Loucy (cell line): ENCODE results near the gene RAB8B.

Experiments used
- H2AFZ ChIP-seq: fragments of 200-600 bp; sonication (generic); 2 replicates; pipeline ENCODE4 v1.6.0; 2016; ENCODE audit warnings: antibody characterized with exemption, mild to moderate bottlenecking, low read length, moderate library complexity
- H3F3A ChIP-seq: fragments of 200-600 bp; 2 replicates; pipeline ENCODE4 v1.6.0; 2016; ENCODE audit warnings: antibody characterized with exemption, low read depth, mild to moderate bottlenecking
- H3K27me3 ChIP-seq: fragments of 200-600 bp; sonication (generic); 2 replicates; pipeline ENCODE4 v1.6.1; 2014; ENCODE audit warnings: low read length, mild to moderate bottlenecking; ENCODE audit not compliant: insufficient read depth, poor library complexity, severe bottlenecking
- H3K36me3 ChIP-seq: fragments of 200-600 bp; sonication (generic); 2 replicates; pipeline ENCODE4 v1.6.1; 2016; ENCODE audit warnings: low read length; ENCODE audit not compliant: insufficient read depth
- H3K4me1 ChIP-seq: fragments of 200-600 bp; sonication (generic); 2 replicates; pipeline ENCODE4 v1.5.1; 2014; ENCODE audit warnings: low read length, mild to moderate bottlenecking; ENCODE audit not compliant: insufficient read depth, poor library complexity, severe bottlenecking
- H3K4me2 ChIP-seq: fragments of 200-600 bp; sonication (generic); 2 replicates; pipeline ENCODE4 v1.6.0; 2014; ENCODE audit warnings: antibody characterized with exemption, low read length, low read depth, mild to moderate bottlenecking; ENCODE audit not compliant: poor library complexity, severe bottlenecking
- H3K4me3 ChIP-seq: fragments of 200-600 bp; sonication (generic); 2 replicates; pipeline ENCODE4 v1.5.1; 2014; ENCODE audit warnings: low read length, mild to moderate bottlenecking, mixed read lengths; ENCODE audit not compliant: poor library complexity, severe bottlenecking
- H3K79me2 ChIP-seq: fragments of 200-600 bp; sonication (generic); 2 replicates; pipeline ENCODE4 v1.6.1; 2014; ENCODE audit warnings: low read length; ENCODE audit not compliant: insufficient read depth
- H3K9ac ChIP-seq: fragments of 200-600 bp; sonication (generic); 2 replicates; pipeline ENCODE4 v1.6.0; 2014; ENCODE audit warnings: mild to moderate bottlenecking, low read depth, low read length, moderate library complexity; ENCODE audit not compliant: poor library complexity, severe bottlenecking
- H3K9me2 ChIP-seq: fragments of 200-600 bp; sonication (generic); replicated peaks from 2 replicates; pipeline ENCODE4 v1.6.1; 2016; ENCODE audit warnings: low read depth, low read length, mixed read lengths
- H3K9me3 ChIP-seq: fragments of 200-600 bp; sonication (generic); 2 replicates; pipeline ENCODE4 v1.6.1; 2014; ENCODE audit warnings: mild to moderate bottlenecking, antibody characterized with exemption, low read length, low read depth; ENCODE audit not compliant: insufficient read depth
- H4K20me1 ChIP-seq: fragments of 200-600 bp; sonication (generic); 2 replicates; pipeline ENCODE4 v1.6.0; 2014; ENCODE audit warnings: antibody characterized with exemption, low read length, mild to moderate bottlenecking; ENCODE audit not compliant: insufficient read depth, poor library complexity, severe bottlenecking
- EZH2phosphoT487 ChIP-seq: fragments of 200-600 bp; IDR thresholded peaks from 2 replicates; pipeline ENCODE4 v1.6.1; 2018; ENCODE audit warnings: antibody characterized with exemption, mild to moderate bottlenecking, moderate library complexity, borderline replicate concordance
- TF ChIP-seq, protein P1 (sequence below): fragments of 200-600 bp; sonication (generic); conservative IDR thresholded peaks from 2 replicates; pipeline ENCODE4 v1.5.1; 2014; ENCODE audit warnings: mild to moderate bottlenecking, antibody characterized with exemption, low read length

RAB8B gene

DNA sequence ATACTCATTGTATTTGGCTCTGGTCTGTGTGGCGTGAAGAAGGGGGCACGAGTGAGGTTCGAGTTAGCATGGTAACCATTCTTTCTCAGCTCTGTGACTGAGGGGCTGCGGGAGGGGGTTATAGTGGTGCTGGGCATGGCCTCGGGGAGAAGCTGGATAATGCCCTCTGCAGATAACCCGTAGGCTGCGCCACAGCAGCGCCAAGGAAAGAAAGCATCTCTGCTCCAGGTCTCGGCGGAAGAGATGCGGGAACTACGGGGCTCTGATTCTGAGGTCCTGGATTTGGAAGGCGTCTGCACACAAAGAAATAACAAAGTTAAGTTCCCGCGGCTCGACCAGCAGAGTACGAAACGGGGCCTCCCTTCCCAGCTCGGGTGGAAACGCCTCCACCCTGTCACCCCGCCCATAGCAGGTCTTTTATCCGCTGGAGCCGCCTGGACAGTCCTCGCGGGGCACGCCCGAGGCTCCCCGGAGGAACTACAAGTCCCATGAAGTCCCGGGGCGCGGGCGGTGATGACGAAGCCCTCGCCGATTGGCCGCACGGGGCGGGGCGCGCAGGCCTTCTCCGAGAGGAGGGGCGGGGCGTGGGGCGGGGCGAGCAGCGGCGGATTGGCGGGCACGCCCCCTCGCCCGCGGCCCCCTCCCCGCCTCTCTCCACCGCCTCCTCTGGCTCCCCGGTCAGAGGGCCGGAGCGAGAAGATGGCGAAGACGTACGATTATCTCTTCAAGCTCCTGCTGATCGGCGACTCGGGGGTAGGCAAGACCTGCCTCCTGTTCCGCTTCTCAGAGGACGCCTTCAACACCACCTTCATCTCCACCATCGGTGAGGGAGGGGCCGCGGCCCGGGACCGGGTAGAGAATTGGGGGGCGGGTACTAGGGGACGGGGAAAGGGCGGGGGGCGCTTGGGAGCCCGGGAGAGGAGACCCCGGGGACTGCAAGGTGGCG is at the start of gene RAB8B:
Gene RAB8B (plus strand): TSS at position 681 of the 946 bp plus-strand sequence. CDS start 19 bp downstream, at position 700.
- Histone ChIP-seq H3K4me3 (peak within 1 kb of the TSS; percentile 88), H3K9me2 (no peaks in the 10 kb centered on the region), H4K20me1 (peaks cover 11% of the 10 kb centered on the region), H3F3A (peaks cover 9% of the 10 kb centered on the region), H2AFZ (peak within 1 kb of the TSS; percentile 77), H3K9me3 (no peaks in the 10 kb centered on the region), H3K36me3 (no peaks in the 10 kb centered on the region), H3K27me3 (no peaks in the 10 kb centered on the region), H3K79me2 (peaks cover 42% of the 10 kb centered on the region), H3K9ac (peak within 1 kb of the TSS; percentile 97), H3K4me1 (peaks cover 37% of the 10 kb centered on the region), H3K4me2 (peak within 1 kb of the TSS; percentile 74)
- no peak for TF ChIP-seq EZH2phosphoT487
- TF ChIP-seq, protein P1, sequence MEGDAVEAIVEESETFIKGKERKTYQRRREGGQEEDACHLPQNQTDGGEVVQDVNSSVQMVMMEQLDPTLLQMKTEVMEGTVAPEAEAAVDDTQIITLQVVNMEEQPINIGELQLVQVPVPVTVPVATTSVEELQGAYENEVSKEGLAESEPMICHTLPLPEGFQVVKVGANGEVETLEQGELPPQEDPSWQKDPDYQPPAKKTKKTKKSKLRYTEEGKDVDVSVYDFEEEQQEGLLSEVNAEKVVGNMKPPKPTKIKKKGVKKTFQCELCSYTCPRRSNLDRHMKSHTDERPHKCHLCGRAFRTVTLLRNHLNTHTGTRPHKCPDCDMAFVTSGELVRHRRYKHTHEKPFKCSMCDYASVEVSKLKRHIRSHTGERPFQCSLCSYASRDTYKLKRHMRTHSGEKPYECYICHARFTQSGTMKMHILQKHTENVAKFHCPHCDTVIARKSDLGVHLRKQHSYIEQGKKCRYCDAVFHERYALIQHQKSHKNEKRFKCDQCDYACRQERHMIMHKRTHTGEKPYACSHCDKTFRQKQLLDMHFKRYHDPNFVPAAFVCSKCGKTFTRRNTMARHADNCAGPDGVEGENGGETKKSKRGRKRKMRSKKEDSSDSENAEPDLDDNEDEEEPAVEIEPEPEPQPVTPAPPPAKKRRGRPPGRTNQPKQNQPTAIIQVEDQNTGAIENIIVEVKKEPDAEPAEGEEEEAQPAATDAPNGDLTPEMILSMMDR, result no peak

DNA sequence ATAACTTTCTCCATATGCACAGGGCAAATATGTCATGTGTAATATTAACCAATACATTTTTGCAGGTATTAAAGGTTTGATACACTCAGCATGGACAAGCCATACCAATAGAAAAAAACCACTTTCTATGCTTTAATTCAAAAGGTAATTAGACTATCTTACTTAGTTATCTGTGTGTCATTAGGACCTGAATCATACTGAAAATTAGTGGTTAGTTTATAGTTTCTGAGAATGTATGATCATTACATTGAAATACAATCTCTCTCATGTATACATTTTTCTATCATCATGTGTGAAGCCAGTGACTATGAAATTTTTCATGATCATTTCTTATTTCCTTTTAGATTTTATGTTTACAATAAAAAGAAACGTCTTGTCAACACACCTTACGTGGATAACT is 48.5 kb upstream of the RAB8B start:
- TF ChIP-seq EZH2phosphoT487, result no peak
- TF ChIP-seq, protein P1, result no peak
- Histone ChIP-seq H3F3A (no peaks in the 10 kb centered on the region), H3K79me2 (no peaks in the 10 kb centered on the region), H3K4me2 (no peak overlapping the region), H3K36me3 (no peaks in the 10 kb centered on the region), H3K4me3 (no peak overlapping the region), H3K9me2 (no peaks in the 10 kb centered on the region), H4K20me1 (no peaks in the 10 kb centered on the region), H3K9ac (no peak overlapping the region), H2AFZ (no peak overlapping the region), H3K4me1 (no peaks in the 10 kb centered on the region), H3K9me3 (no peaks in the 10 kb centered on the region), H3K27me3 (no peaks in the 10 kb centered on the region)

DNA sequence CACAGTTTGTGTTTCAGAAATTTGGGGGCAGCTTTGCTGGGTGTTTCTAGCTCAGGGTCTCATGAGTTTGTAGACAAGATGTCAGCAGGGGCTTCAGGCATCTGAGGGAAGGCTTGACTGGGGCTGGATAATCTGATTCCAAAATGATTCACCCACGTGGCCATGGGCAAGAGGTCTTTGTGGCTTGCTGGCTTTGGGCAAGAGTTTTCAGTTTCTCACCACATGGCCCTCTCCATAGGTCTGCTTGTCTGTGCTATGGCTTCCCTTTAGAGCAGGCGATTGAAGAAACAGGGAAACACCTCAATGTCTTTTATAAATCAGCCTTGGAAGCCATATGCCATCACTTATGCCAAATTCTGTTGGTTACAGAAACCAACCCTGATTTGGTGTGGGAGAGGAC is 44.0 kb upstream of the RAB8B start:
- no peaks in the 10 kb centered on the region for H3K36me3 ChIP-seq
- no peaks in the 10 kb centered on the region for H4K20me1 ChIP-seq
- H2AFZ ChIP-seq, result no peak overlapping the region
- H3K27me3 ChIP-seq, result no peaks in the 10 kb centered on the region
- no peak overlapping the region for H3K4me2 ChIP-seq
- no peak overlapping the region for H3K4me3 ChIP-seq
- no peaks in the 10 kb centered on the region for H3K4me1 ChIP-seq
- TF ChIP-seq EZH2phosphoT487, result no peak
- TF ChIP-seq, protein P1, result no peak
- H3F3A ChIP-seq, result no peaks in the 10 kb centered on the region
- no peaks in the 10 kb centered on the region for H3K9me2 ChIP-seq
- no peaks in the 10 kb centered on the region for H3K9me3 ChIP-seq
- no peak overlapping the region for H3K9ac ChIP-seq
- no peaks in the 10 kb centered on the region for H3K79me2 ChIP-seq
